HG02840 (cell line): Measurements from ENCODE around the gene HSPA8.
"Not testable (repeated sequence)": the region's sequence is repeated elsewhere in the genome, so short reads cannot be mapped to it uniquely, and the experiment has no call there.

ENCODE experiments used
- ATAC-seq: cut with Tn5 transposase; IDR thresholded peaks from one replicate; pipeline ENCODE4 v1.9.1; 2021; ENCODE audit warnings: mild to moderate bottlenecking, moderate library complexity, moderate number of reproducible peaks; ENCODE audit not compliant: unreplicated experiment, low FRiP score

The HSPA8 gene

GRCh38 chr11:123072762-123073161, 10.8 kb upstream of the HSPA8 start:
- no peak for ATAC-seq

- no peak for ATAC-seq
These were observed 10.4 kb upstream of the HSPA8 start for GRCh38 chr11:123072332-123072761.

GRCh38 chr11:123069908-123070821, 8.2 kb upstream of the HSPA8 start:
- ATAC-seq: no peak

- no peak for ATAC-seq
These were observed 3.7 kb upstream of the HSPA8 start for GRCh38 chr11:123065621-123066020.

- ATAC-seq: no peak
These were observed 2.1 kb upstream of the HSPA8 start for GRCh38 chr11:123063826-123064657.

- ATAC-seq: peak; percentile 0
These were observed 1.2 kb upstream of the HSPA8 start for GRCh38 chr11:123062892-123063825.

GRCh38 chr11:123062158-123062891, 389 bp upstream of the HSPA8 start:
- ATAC-seq: peak; percentile 88

- ATAC-seq: no peak
These were observed 1.5 kb downstream of the HSPA8 start for GRCh38 chr11:123060277-123061000.

GRCh38 chr11:123059041-123059920, 2.7 kb downstream of the HSPA8 start:
- ATAC-seq: not testable (repeated sequence)

GRCh38 chr11:123057661-123058305, 4.2 kb downstream of the HSPA8 start:
- no peak for ATAC-seq

- ATAC-seq: no peak
These were observed 5.0 kb downstream of the HSPA8 start for GRCh38 chr11:123056835-123057491.

- no peak for ATAC-seq
These were observed 6.6 kb downstream of the HSPA8 start for GRCh38 chr11:123055191-123055901.

GRCh38 chr11:123054301-123055065, 7.5 kb downstream of the HSPA8 start:
- ATAC-seq: no peak

- no peak for ATAC-seq
These were observed 8.8 kb downstream of the HSPA8 start for GRCh38 chr11:123052901-123053721.

- no peak for ATAC-seq
These were observed 10.3 kb downstream of the HSPA8 start for GRCh38 chr11:123051634-123052033.
